Thoracic aorta (tissue), 2 donors: ENCODE measurements around the gene PJA2. TPM values are rescaled to one million over a fixed set of nuclear protein-coding genes. Genes with fewer than 3 reads are reported as not detected.

ENCODE experiments used
- ATAC-seq: fragments of 150-250 bp; one replicate; pipeline ENCODE4 v1.8.0; 2017; ENCODE audit warnings: low read depth; ENCODE audit not compliant: insufficient number of reproducible peaks, low FRiP score
- DNase-seq: peaks from one replicate; pipeline ENCODE4 v3.0.0-alpha.2; 2020; ENCODE audit warnings: low spot score
- H3K27ac ChIP-seq, 2 donors: fragments of 200-600 bp; sonication (generic); 1 replicate in 1 of 2; 2 replicates in 1 of 2; pipeline ENCODE4 v1.5.1; 2016; ENCODE audit warnings: mild to moderate bottlenecking in 2 of 2, moderate library complexity in 2 of 2
- H3K27me3 ChIP-seq: fragments of 200-600 bp; sonication (generic); replicated peaks from 2 replicates; pipeline ENCODE4 v1.6.0; 2016; ENCODE audit warnings: mild to moderate bottlenecking; ENCODE audit not compliant: insufficient read depth
- H3K36me3 ChIP-seq: fragments of 200-600 bp; sonication (generic); one replicate; pipeline ENCODE4 v1.5.1; 2016
- H3K4me1 ChIP-seq, 2 donors: fragments of 200-600 bp; sonication (generic); 1 replicate in 1 of 2; 2 replicates in 1 of 2; pipeline versions ENCODE4 v1.5.1 to v1.6.0; 2016; ENCODE audit warnings: low read depth in 2 of 2, mild to moderate bottlenecking in 1 of 2; ENCODE audit not compliant: control insufficient read depth in 1 of 2
- H3K4me3 ChIP-seq: fragments of 200-600 bp; sonication (generic); 2 replicates; pipeline ENCODE4 v1.5.1; 2016; ENCODE audit warnings: mild to moderate bottlenecking
- H3K9me3 ChIP-seq: fragments of 200-600 bp; sonication (generic); 2 replicates; pipeline ENCODE4 v1.5.1; 2016
- CTCF ChIP-seq: fragments of 200-600 bp; sonication (generic); IDR thresholded peaks from one replicate; pipeline ENCODE4 v1.5.1; 2019; ENCODE audit warnings: antibody characterized with exemption
- total RNA-seq, 2 donors: library from RNA; depleted of rRNA; stranded (reverse); fragments of >200 nt; gene quantifications; one replicate each; pipeline versions ENCODE4 v1.1.0 to v1.2.3, GENCODE V29; 2016

PJA2 gene
- total RNA-seq, 2 donors from 2014 or later, result 136 to 155 TPM

GRCh38 chr5:109396965-109397364 lies 12.8 kb downstream of the PJA2 start:
- no peaks in the 10 kb centered on the region for H3K36me3 ChIP-seq
- peaks cover 52 to 76% of the 10 kb centered on the region in 2 donors for H3K4me1 ChIP-seq
- H3K9me3 ChIP-seq, result no peaks in the 10 kb centered on the region
- DNase-seq, result no peak
- no peak overlapping the region for H3K4me3 ChIP-seq
- no peak overlapping the region for H3K27ac ChIP-seq
- no peaks in the 10 kb centered on the region for H3K27me3 ChIP-seq
- no peak for TF ChIP-seq CTCF
- ATAC-seq, result no peak

- TF ChIP-seq CTCF, result no peak
- Histone ChIP-seq H3K27ac (no peak overlapping the region), H3K4me3 (no peak overlapping the region), H3K27me3 (no peaks in the 10 kb centered on the region), H3K4me1 (peaks cover 43 to 66% of the 10 kb centered on the region in 2 donors), H3K9me3 (no peaks in the 10 kb centered on the region), H3K36me3 (no peaks in the 10 kb centered on the region)
- DNase-seq (no peak), ATAC-seq (no peak)
Observed at GRCh38 chr5:109394806-109395205, 15.0 kb downstream of the PJA2 start.

GRCh38 chr5:109390188-109390587 lies 19.6 kb downstream of the PJA2 start:
- H3K9me3 ChIP-seq, result no peaks in the 10 kb centered on the region
- no peak for ATAC-seq
- H3K36me3 ChIP-seq, result no peaks in the 10 kb centered on the region
- no peak overlapping the region for H3K4me3 ChIP-seq
- peaks cover 43 to 64% of the 10 kb centered on the region in 2 donors for H3K4me1 ChIP-seq
- TF ChIP-seq CTCF, result no peak
- DNase-seq, result no peak
- no peak overlapping the region for H3K27ac ChIP-seq
- H3K27me3 ChIP-seq, result no peaks in the 10 kb centered on the region

GRCh38 chr5:109388407-109388806 lies 21.4 kb downstream of the PJA2 start:
- no peak for TF ChIP-seq CTCF
- Histone ChIP-seq H3K4me3 (no peak overlapping the region), H3K36me3 (no peaks in the 10 kb centered on the region), H3K27ac (no peak overlapping the region), H3K9me3 (no peaks in the 10 kb centered on the region), H3K27me3 (no peaks in the 10 kb centered on the region), H3K4me1 (peaks cover 43 to 53% of the 10 kb centered on the region in 2 donors)
- no peak for DNase-seq
- no peak for ATAC-seq

GRCh38 chr5:109387408-109387974 lies 22.3 kb downstream of the PJA2 start:
- no peak for TF ChIP-seq CTCF
- ATAC-seq, result no peak

More at GRCh38 chr5:109387408-109387974, 22.3 kb downstream of the PJA2 start:
- H3K27ac ChIP-seq, result no peak overlapping the region
- no peaks in the 10 kb centered on the region for H3K27me3 ChIP-seq
- no peaks in the 10 kb centered on the region for H3K9me3 ChIP-seq
- H3K4me1 ChIP-seq, result peaks cover 41 to 43% of the 10 kb centered on the region in 2 donors
- H3K36me3 ChIP-seq, result peaks cover 1% of the 10 kb centered on the region
- H3K4me3 ChIP-seq, result no peak overlapping the region
- DNase-seq, result no peak
